ENCODE results near the gene SLC6A6. TPM values are rescaled to one million over a fixed set of nuclear protein-coding genes. Genes with fewer than 3 reads are reported as not detected.

Gene SLC6A6
- total RNA-seq, 4 donors from 2014 or later, result 15.4 to 37.6 (median 20.9) TPM

GRCh38 chr3:14496351-14496750, 93.9 kb downstream of the SLC6A6 start:
- no peak overlapping the region for H3K27ac ChIP-seq
- H3K4me3 ChIP-seq, result no peak overlapping the region
- TF ChIP-seq POLR2AphosphoS5 (IDR thresholded peaks at IDR 0.05), result no peak
- no peak for TF ChIP-seq POLR2A (IDR thresholded peaks at IDR 0.05)
- TF ChIP-seq, protein P1, sequence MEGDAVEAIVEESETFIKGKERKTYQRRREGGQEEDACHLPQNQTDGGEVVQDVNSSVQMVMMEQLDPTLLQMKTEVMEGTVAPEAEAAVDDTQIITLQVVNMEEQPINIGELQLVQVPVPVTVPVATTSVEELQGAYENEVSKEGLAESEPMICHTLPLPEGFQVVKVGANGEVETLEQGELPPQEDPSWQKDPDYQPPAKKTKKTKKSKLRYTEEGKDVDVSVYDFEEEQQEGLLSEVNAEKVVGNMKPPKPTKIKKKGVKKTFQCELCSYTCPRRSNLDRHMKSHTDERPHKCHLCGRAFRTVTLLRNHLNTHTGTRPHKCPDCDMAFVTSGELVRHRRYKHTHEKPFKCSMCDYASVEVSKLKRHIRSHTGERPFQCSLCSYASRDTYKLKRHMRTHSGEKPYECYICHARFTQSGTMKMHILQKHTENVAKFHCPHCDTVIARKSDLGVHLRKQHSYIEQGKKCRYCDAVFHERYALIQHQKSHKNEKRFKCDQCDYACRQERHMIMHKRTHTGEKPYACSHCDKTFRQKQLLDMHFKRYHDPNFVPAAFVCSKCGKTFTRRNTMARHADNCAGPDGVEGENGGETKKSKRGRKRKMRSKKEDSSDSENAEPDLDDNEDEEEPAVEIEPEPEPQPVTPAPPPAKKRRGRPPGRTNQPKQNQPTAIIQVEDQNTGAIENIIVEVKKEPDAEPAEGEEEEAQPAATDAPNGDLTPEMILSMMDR (IDR thresholded peaks at IDR 0.05), result no peak
- no peak for TF ChIP-seq EP300 (IDR thresholded peaks at IDR 0.05)
- no peaks in the 10 kb centered on the region for H3K4me1 ChIP-seq
- no peak for ATAC-seq
- H3K36me3 ChIP-seq, result no peaks in the 10 kb centered on the region
- WGBS, 2 donors (ENCODE audit: low coverage in 1 of 2), result 92 to 100% methylated on average over 1 to 2 of the region's 9 CpGs
- peaks cover 0 to 18% (median 0%) of the 10 kb centered on the region in 3 donors for H3K9me3 ChIP-seq
- H3K27me3 ChIP-seq, result no peaks in the 10 kb centered on the region

GRCh38 chr3:14497321-14497720, 94.9 kb downstream of the SLC6A6 start:
- no peaks in the 10 kb centered on the region for H3K36me3 ChIP-seq
- H3K4me1 ChIP-seq, result no peaks in the 10 kb centered on the region
- H3K4me3 ChIP-seq, result no peak overlapping the region
- no peak overlapping the region for H3K27ac ChIP-seq
- TF ChIP-seq POLR2A (IDR thresholded peaks at IDR 0.05) (no peak), POLR2AphosphoS5 (IDR thresholded peaks at IDR 0.05) (no peak), EP300 (IDR thresholded peaks at IDR 0.05) (no peak)
- TF ChIP-seq, protein P1 (IDR thresholded peaks at IDR 0.05), result no peak
- H3K27me3 ChIP-seq, result no peaks in the 10 kb centered on the region
- no peak for ATAC-seq
- peaks cover 0 to 28% (median 0%) of the 10 kb centered on the region in 3 donors for H3K9me3 ChIP-seq
- WGBS, 2 donors (ENCODE audit: low coverage in 1 of 2), result 55 to 56% methylated on average over 6 to 7 of the region's 10 CpGs

GRCh38 chr3:14502472-14502871, 100.1 kb downstream of the SLC6A6 start:
- TF ChIP-seq POLR2AphosphoS5 (IDR thresholded peaks at IDR 0.05) (no peak), POLR2A (IDR thresholded peaks at IDR 0.05) (no peak), EP300 (IDR thresholded peaks at IDR 0.05) (no peak)
- TF ChIP-seq, protein P1 (IDR thresholded peaks at IDR 0.05), result no peak
- Histone ChIP-seq H3K9me3 (peaks cover 0 to 42% (median 0%) of the 10 kb centered on the region in 3 donors), H3K4me1 (no peaks in the 10 kb centered on the region), H3K27ac (no peak overlapping the region), H3K27me3 (no peaks in the 10 kb centered on the region), H3K4me3 (no peak overlapping the region), H3K36me3 (no peaks in the 10 kb centered on the region)
- ATAC-seq, result no peak

DNA sequence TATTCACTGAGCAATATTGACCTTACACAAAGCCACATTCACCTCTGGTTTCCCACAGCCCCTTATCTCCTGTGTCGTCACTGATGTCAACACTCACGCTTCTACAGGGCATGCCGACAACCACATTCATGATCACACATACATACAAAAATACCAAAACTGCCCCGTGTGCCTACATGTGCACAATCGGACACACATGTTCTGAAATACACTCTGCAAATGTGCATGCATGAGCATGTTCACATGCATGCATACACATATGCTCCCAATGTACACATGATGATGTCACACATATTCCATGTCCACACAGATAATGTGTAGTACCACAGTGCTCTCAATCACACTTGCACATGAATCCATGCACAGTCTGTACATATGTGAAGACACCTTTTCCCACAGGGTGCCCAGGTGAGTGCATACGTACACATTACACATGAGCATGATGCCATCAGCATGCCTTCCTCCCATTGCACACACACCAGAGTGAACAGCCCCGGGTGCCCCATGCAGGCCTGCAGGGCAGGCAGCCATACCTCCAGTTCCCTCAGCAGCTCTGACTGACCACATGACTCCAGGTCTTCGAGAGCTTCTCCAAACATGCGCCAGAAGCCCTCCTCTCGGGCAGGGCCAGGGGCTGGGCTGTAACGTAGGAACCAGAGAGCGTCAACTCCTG, 100.8 kb downstream of the SLC6A6 start:
- Histone ChIP-seq H3K36me3 (no peaks in the 10 kb centered on the region), H3K4me1 (no peaks in the 10 kb centered on the region), H3K27me3 (no peaks in the 10 kb centered on the region), H3K9me3 (peaks cover 0 to 42% (median 0%) of the 10 kb centered on the region in 3 donors), H3K27ac (no peak overlapping the region), H3K4me3 (no peak overlapping the region)
- no peak for TF ChIP-seq POLR2A (IDR thresholded peaks at IDR 0.05)
- TF ChIP-seq, protein P1 (IDR thresholded peaks at IDR 0.05), result no peak
- no peak for TF ChIP-seq POLR2AphosphoS5 (IDR thresholded peaks at IDR 0.05)
- 90 to 100% methylated on average over 3 to 4 of the region's 12 CpGs for WGBS, 2 donors (ENCODE audit: low coverage in 1 of 2)
- ATAC-seq, result no peak

DNA sequence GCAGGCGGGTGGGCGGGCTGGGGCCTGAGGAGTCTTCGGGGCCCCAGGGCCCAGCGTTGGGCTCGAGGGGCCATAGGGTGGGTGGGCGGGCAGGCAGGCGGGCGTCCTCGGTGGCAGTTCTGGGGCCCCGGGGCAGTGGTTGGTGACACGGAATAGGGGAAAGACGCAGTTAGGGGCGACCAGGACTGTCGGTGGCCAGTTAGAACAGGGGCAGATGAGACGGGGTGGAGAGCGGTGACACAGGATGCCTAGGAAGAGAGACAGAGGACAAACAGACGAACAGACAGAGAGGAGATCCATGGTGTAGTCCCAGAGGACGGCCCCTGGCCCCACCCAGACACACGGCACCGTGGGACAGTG, 101.3 kb downstream of the SLC6A6 start:
- no peaks in the 10 kb centered on the region for H3K27me3 ChIP-seq
- H3K4me3 ChIP-seq, result no peak overlapping the region
- peaks cover 0 to 42% (median 0%) of the 10 kb centered on the region in 3 donors for H3K9me3 ChIP-seq
- peaks cover 0 to 2% (median 0%) of the 10 kb centered on the region in 3 donors for H3K4me1 ChIP-seq
- TF ChIP-seq, protein P1 (IDR thresholded peaks at IDR 0.05), result no peak
- no peak for ATAC-seq
- WGBS, 2 donors (ENCODE audit: low coverage in 1 of 2), result 77 to 82% methylated on average over 3 to 7 of the region's 20 CpGs
- no peak overlapping the region for H3K27ac ChIP-seq
- no peaks in the 10 kb centered on the region for H3K36me3 ChIP-seq

All from gastroesophageal sphincter (tissue), 4 donors.